GM12878 (cell line): ENCODE data around the gene TRPV5. TPM values are rescaled to one million over a fixed set of nuclear protein-coding genes. Genes with fewer than 3 reads are reported as not detected.
"Not testable (repeated sequence)": the region's sequence is repeated elsewhere in the genome, so short reads cannot be mapped to it uniquely, and the experiment has no call there.

Experiments used
- ATAC-seq: fragments of 200-7000 bp; cut with Tn5 transposase; 3 replicates; pipeline ENCODE4 v1.9.1; 2020; ENCODE audit warnings: mild to moderate bottlenecking, moderate library complexity
- BruUV-seq: library from RNA; stranded (reverse); fragments of 400-500 nt; replicated peaks from 2 replicates; lab custom pipeline; 2021; lab: Mats Ljungman, UMichigan
- CTCF ChIA-PET: fragments of 300-600 bp; sonication (Branson Sonifier 250); formaldehyde crosslinking; extraction: SDS; loops from one replicate; lab custom pipeline; 2021; ENCODE audit warnings: inconsistent platforms; lab: Yijun Ruan, JAX
- POLR2A ChIA-PET: fragments of 350-600 bp; formaldehyde crosslinking; extraction: SDS; loops from one replicate; lab custom pipeline; 2021; ENCODE audit warnings: inconsistent platforms; lab: Charles Lee
- RAD21 ChIA-PET: fragments of 300-600 bp; sonication (Branson Sonifier 250); formaldehyde crosslinking; loops from one replicate; lab custom pipeline; 2023; ENCODE audit warnings: antibody characterized with exemption; ENCODE audit not compliant: unreplicated experiment; lab: Charles Lee
- SMC1A ChIA-PET: fragments of 300-600 bp; sonication (Branson Sonifier 250); formaldehyde crosslinking; loops from one replicate; lab custom pipeline; 2023; ENCODE audit not compliant: unreplicated experiment, uncharacterized antibody; lab: Charles Lee
- DNase-seq: peaks from one replicate; pipeline ENCODE4 v3.0.0-alpha.2; 2011; ENCODE audit warnings: low read depth, low spot score
- FAIRE-seq: peaks from 3 replicates; lab custom pipeline; 2011; peaks lifted over from hg19 to GRCh38; lab: Jason Lieb, UNC
- H2AFZ ChIP-seq: 2 replicates; pipeline ENCODE4 v1.6.0; 2011; ENCODE audit warnings: low read depth, low read length, control low read depth; ENCODE audit not compliant: control insufficient read depth
- H3K27ac ChIP-seq: 2 replicates; pipeline ENCODE4 v1.5.1; 2011; ENCODE audit warnings: control low read depth; ENCODE audit not compliant: control insufficient read depth, insufficient read depth
- H3K27me3 ChIP-seq, 2 experiments: replicated peaks in 1 of 2; 2 replicates each; pipeline versions ENCODE4 v1.6.0 to v1.6.1; 2011; ENCODE audit warnings: low read length in 1 of 2; ENCODE audit not compliant: control insufficient read depth in 2 of 2, insufficient read depth in 2 of 2
- H3K36me3 ChIP-seq, 2 experiments: 2 replicates each; pipeline ENCODE4 v1.5.1; 2011; ENCODE audit warnings: low read length in 1 of 2; ENCODE audit not compliant: control insufficient read depth in 2 of 2, insufficient read depth in 2 of 2
- H3K4me1 ChIP-seq: 2 replicates; pipeline ENCODE4 v1.6.1; 2011; ENCODE audit warnings: mild to moderate bottlenecking, low read length, moderate library complexity, mixed read lengths; ENCODE audit not compliant: control insufficient read depth, insufficient read depth
- H3K4me2 ChIP-seq: 2 replicates; pipeline ENCODE4 v1.6.0; 2011; ENCODE audit warnings: control low read depth; ENCODE audit not compliant: control insufficient read depth, insufficient read depth
- H3K4me3 ChIP-seq: fragments of 200-600 bp; sonication (generic); 2 replicates; pipeline ENCODE4 v1.5.1; 2016
- H3K79me2 ChIP-seq: 2 replicates; pipeline ENCODE4 v1.6.0; 2011; ENCODE audit warnings: low read length; ENCODE audit not compliant: control insufficient read depth, insufficient read depth
- H3K9ac ChIP-seq: 2 replicates; pipeline ENCODE4 v1.8.0; 2011; ENCODE audit warnings: low read length, control low read depth, mixed read lengths; ENCODE audit not compliant: control insufficient read depth, insufficient read depth
- H3K9me3 ChIP-seq: replicated peaks from 3 replicates; pipeline ENCODE4 v1.5.1; 2011; ENCODE audit warnings: mild to moderate bottlenecking, low read length; ENCODE audit not compliant: control insufficient read depth, insufficient read depth
- H4K20me1 ChIP-seq: 2 replicates; pipeline ENCODE4 v1.6.0; 2011; ENCODE audit not compliant: control insufficient read depth, insufficient read depth
- ATF7 ChIP-seq: fragments of 450-650 bp; IDR thresholded peaks from 2 replicates; pipeline ENCODE4 v1.6.1; 2016; ENCODE audit warnings: low read depth, mild to moderate bottlenecking
- BMI1 ChIP-seq: fragments of 450-650 bp; IDR thresholded peaks from 2 replicates; pipeline ENCODE4 v1.6.1; 2016; ENCODE audit warnings: mild to moderate bottlenecking, moderate library complexity, borderline replicate concordance
- CBFB ChIP-seq: IDR thresholded peaks from 2 replicates; pipeline ENCODE4 v1.6.1; 2016; ENCODE audit warnings: antibody characterized with exemption, low read depth
- CEBPB ChIP-seq, 2 experiments: fragments of 150-350 bp in 1 of 2; IDR thresholded peaks; 2 replicates each; pipeline ENCODE4 v1.6.1; 2012 to 2014; ENCODE audit warnings: low read depth in 2 of 2, low read length in 2 of 2, borderline replicate concordance in 1 of 2, inconsistent platforms in 1 of 2
- DPF2 ChIP-seq: fragments of 450-650 bp; IDR thresholded peaks from 2 replicates; pipeline ENCODE4 v1.6.1; 2017; ENCODE audit warnings: mild to moderate bottlenecking
- E2F8 ChIP-seq: fragments of 450-650 bp; IDR thresholded peaks from 2 replicates; pipeline ENCODE4 v1.6.1; 2018; ENCODE audit warnings: mild to moderate bottlenecking, low read depth, moderate library complexity; ENCODE audit not compliant: partially characterized antibody
- HDAC6 ChIP-seq: fragments of 200-600 bp; sonication (generic); IDR thresholded peaks from one replicate; pipeline ENCODE4 v1.8.0; 2017; ENCODE audit warnings: antibody characterized with exemption; ENCODE audit not compliant: unreplicated experiment
- IRF4 ChIP-seq: IDR thresholded peaks from 2 replicates; pipeline ENCODE4 v1.6.1; 2011; ENCODE audit warnings: low read depth, low read length
- MEF2B ChIP-seq: fragments of 450-650 bp; IDR thresholded peaks from 2 replicates; pipeline ENCODE4 v1.6.1; 2018; ENCODE audit warnings: mild to moderate bottlenecking, moderate library complexity; ENCODE audit not compliant: partially characterized antibody, poor library complexity, severe bottlenecking
- NFXL1 ChIP-seq: fragments of 450-650 bp; IDR thresholded peaks from 2 replicates; pipeline ENCODE4 v1.6.1; 2017; ENCODE audit warnings: antibody characterized with exemption, mild to moderate bottlenecking, borderline replicate concordance
- NFYB ChIP-seq: IDR thresholded peaks from 2 replicates; pipeline ENCODE4 v1.6.1; 2011; ENCODE audit warnings: low read depth, mild to moderate bottlenecking, low read length, improper control_type of control experiment, moderate library complexity; ENCODE audit not compliant: insufficient read depth
- POLR2AphosphoS2 ChIP-seq: IDR thresholded peaks from 2 replicates; pipeline ENCODE4 v1.6.1; 2011; ENCODE audit warnings: low read depth, mild to moderate bottlenecking, low read length, improper control_type of control experiment, moderate library complexity
- SREBF2 ChIP-seq: IDR thresholded peaks from 2 replicates; pipeline ENCODE4 v1.6.1; 2012; ENCODE audit warnings: mild to moderate bottlenecking, low read length
- TARDBP ChIP-seq: IDR thresholded peaks from 2 replicates; pipeline ENCODE4 v1.6.1; 2016; ENCODE audit warnings: borderline replicate concordance
- WGBS: methylation state at CpG from one replicate; pipeline ENCODE4 v1.1.6; 2016; ENCODE audit warnings: low lambda C conversion rate; ENCODE audit not compliant: insufficient replicate concordance, insufficient coverage; ENCODE audit errors: missing lambda C conversion rate; 5-methylcytosine and 5-hydroxymethylcytosine counted together
- in situ Hi-C: fragments of 300-500 bp; cut with MboI; formaldehyde crosslinking; loops from 9 replicates; pipeline ENCODE4 v1.14.3; 2018; ENCODE audit warnings: mixed read lengths
- intact Hi-C: fragments of 100-400 bp; cut with micrococcal nuclease; formaldehyde crosslinking; loops from one replicate; pipeline ENCODE4 v1.14.2; 2022; ENCODE audit not compliant: unreplicated experiment
- polyA plus RNA-seq, 11 experiments: library from polyadenylated mRNA; depleted of rRNA in 4 of 11; unstranded in 6 of 11; stranded (reverse) in 5 of 11; fragments of >200 nt; fragmentation: Nextera tagmentation in 4 of 11; fragmentation: Illumina TruSeq in 1 of 11; extraction: Ambion mirVana in 4 of 11; extraction: Trizol in 1 of 11; gene quantifications; 1 replicate in 1 of 11; 2 replicates in 10 of 11; pipeline versions ENCODE4 v1.2.1 to v1.2.3, GENCODE V29; 2011 to 2016; ENCODE audit warnings: inconsistent platforms in 2 of 11, missing spikeins in 2 of 11, low read depth in 1 of 11
- total RNA-seq, 4 experiments: library from RNA; depleted of rRNA in 3 of 4; stranded (reverse); fragments of >200 nt in 3 of 4; fragmentation: Illumina TruSeq in 1 of 4; extraction: Trizol in 1 of 4; gene quantifications; 2 replicates each; pipeline versions ENCODE4 v1.2.1 to v1.2.3, GENCODE V29; 2013 to 2021

TRPV5 gene
- total and polyA plus RNA-seq, 10 of the 15 experiments (the other 5 are each of a cell fraction or from before 2014, with no cell fraction given) = not detected

- no peak for TF ChIP-seq MEF2B
Measured at GRCh38 chr7:142933624-142934023, at the start of gene TRPV5 (continued).

- WGBS = 42% methylated on average over 4 of the region's 4 CpGs
- H3K9me3 ChIP-seq, H3K4me1 ChIP-seq, ATAC-seq, H4K20me1 ChIP-seq, in situ Hi-C loops, CTCF ChIA-PET, H3K79me2 ChIP-seq, POLR2A ChIA-PET, H3K9ac ChIP-seq, FAIRE-seq, DNase-seq, H3K4me2 ChIP-seq, H2AFZ ChIP-seq, SMC1A ChIA-PET, H3K36me3 ChIP-seq, H3K27ac ChIP-seq, H3K27me3 ChIP-seq, intact Hi-C loops, RAD21 ChIA-PET, BruUV-seq, H3K4me3 ChIP-seq: not testable (repeated sequence)
Measured at GRCh38 chr7:142978402-142978801, 44.9 kb upstream of the TRPV5 start.

- SMC1A ChIA-PET = no interaction called here
- in situ Hi-C loops = no loop called here
- TF ChIP-seq SREBF2 = no peak
- no peak for TF ChIP-seq ATF7
- TF ChIP-seq NFYB = no peak
- TF ChIP-seq BMI1 = no peak
- no peak for TF ChIP-seq POLR2AphosphoS2
- no peak for TF ChIP-seq CEBPB (IDR thresholded peaks at IDR 0.05; ENCODE audit: borderline replicate concordance in 1 of 2, low read depth in 2 of 2, low read length in 2 of 2)
- no peak for TF ChIP-seq DPF2
- TF ChIP-seq HDAC6 = no peak
- no peak for TF ChIP-seq E2F8
- TF ChIP-seq NFXL1 = no peak
- no peak for TF ChIP-seq TARDBP
- no peak for TF ChIP-seq IRF4
- no peak for TF ChIP-seq CBFB
- no peak for TF ChIP-seq MEF2B
Measured at GRCh38 chr7:142974626-142975025, 41.1 kb upstream of the TRPV5 start.

More at GRCh38 chr7:142974626-142975025, 41.1 kb upstream of the TRPV5 start:
- peak; percentile 34; the same call in 2 of the 3 replicates for ATAC-seq
- WGBS = 17% methylated on average over 3 of the region's 3 CpGs
- no peak for FAIRE-seq
- no peak overlapping the region for H3K27ac ChIP-seq
- intact Hi-C loops = no loop called here
- no peaks in the 10 kb centered on the region for H3K9me3 ChIP-seq
- BruUV-seq = no TSS peak
- POLR2A ChIA-PET = no interaction called here
- no peaks in the 10 kb centered on the region for H3K27me3 ChIP-seq
- no peak overlapping the region for H3K4me3 ChIP-seq
- no peaks in the 10 kb centered on the region for H3K79me2 ChIP-seq
- H4K20me1 ChIP-seq = no peaks in the 10 kb centered on the region
- no peak for DNase-seq
- H2AFZ ChIP-seq = no peak overlapping the region
- no peak overlapping the region for H3K9ac ChIP-seq
- H3K36me3 ChIP-seq = no peaks in the 10 kb centered on the region
- H3K4me2 ChIP-seq = no peak overlapping the region
- no peaks in the 10 kb centered on the region for H3K4me1 ChIP-seq
- CTCF ChIA-PET = no interaction called here
- RAD21 ChIA-PET = no interaction called here
